Measurements from ENCODE around the gene TP53I3. TPM values are rescaled to one million over a fixed set of nuclear protein-coding genes. Genes with fewer than 3 reads are reported as not detected.

The TP53I3 gene
- total and polyA plus RNA-seq, 2 donors (not counting 3 experiments of a cell fraction or from before 2014, with no cell fraction given) = 94.2 to 116 TPM

DNA sequence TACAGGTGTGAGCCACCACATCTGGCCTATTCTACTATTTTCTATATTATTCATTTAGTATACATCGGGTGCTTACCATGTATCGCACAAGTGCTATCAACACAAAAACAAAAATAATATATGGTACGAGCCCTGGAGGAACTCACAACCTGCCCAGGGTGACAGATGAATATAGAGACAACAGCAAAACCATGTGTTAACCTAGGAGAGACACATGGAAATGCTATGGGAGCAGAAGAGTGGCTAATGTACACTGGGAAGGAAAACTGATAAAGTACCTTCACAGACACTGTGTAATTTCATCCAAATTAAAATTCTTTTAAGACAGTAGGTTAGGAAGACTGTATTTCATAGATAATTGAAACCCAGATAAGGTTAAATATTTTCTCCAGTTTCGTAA lies 12.4 kb downstream of the TP53I3 start:
- peaks cover 37% of the 10 kb centered on the region for H3K79me2 ChIP-seq (ENCODE audit: control insufficient read depth, insufficient read depth, low read length)
- no peak overlapping the region for H3K9ac ChIP-seq (replicated peaks; ENCODE audit: extremely low read depth, insufficient read depth, low read length)
- no peak for FAIRE-seq
- dilution Hi-C loops (cut with MboI; ENCODE audit: extremely low pct_ligation_motif_present, low sequenced_read_pairs) (no loop called here), intact Hi-C loops (cut with micrococcal nuclease) (no loop called here)
- no peaks in the 10 kb centered on the region for H3K27me3 ChIP-seq (ENCODE audit: control insufficient read depth in 2 of 2, insufficient read depth in 2 of 2, low read length in 2 of 2)
- TF ChIP-seq, protein P1, sequence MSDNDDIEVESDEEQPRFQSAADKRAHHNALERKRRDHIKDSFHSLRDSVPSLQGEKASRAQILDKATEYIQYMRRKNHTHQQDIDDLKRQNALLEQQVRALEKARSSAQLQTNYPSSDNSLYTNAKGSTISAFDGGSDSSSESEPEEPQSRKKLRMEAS (IDR thresholded peaks at IDR 0.05; ENCODE audit: insufficient read depth, insufficient read length) = no peak
- no peaks in the 10 kb centered on the region for H4K20me1 ChIP-seq (replicated peaks; ENCODE audit: control insufficient read depth, extremely low read depth, insufficient read depth, low read length)
- no TSS peak for BruUV-seq (replicated peaks)
- CTCF ChIA-PET = interaction anchor here (1.2 to 2.2 kb wide), 3 partner anchors 12 to 145 kb away, joined by 3 to 9 read pairs (median 6); partner anchors contain the start of genes ATAD2B, TP53I3 and WDCP
- H3K9me3 ChIP-seq (replicated peaks; ENCODE audit: control insufficient read depth, insufficient read depth, low read length) = no peaks in the 10 kb centered on the region
- H3K4me2 ChIP-seq (ENCODE audit: insufficient read depth, low read length) = no peak overlapping the region
- H3K27ac ChIP-seq (ENCODE audit: insufficient read depth, low read depth, low read length) = no peak overlapping the region
- no peak overlapping the region for H2AFZ ChIP-seq (ENCODE audit: low read depth, low read length)
- peaks cover 6 to 11% of the 10 kb centered on the region in 2 experiments for H3K36me3 ChIP-seq (ENCODE audit: control insufficient read depth in 2 of 2, extremely low read depth in 1 of 2, insufficient read depth in 2 of 2, low read length in 2 of 2)
- peaks cover 7% of the 10 kb centered on the region for H3K4me1 ChIP-seq (ENCODE audit: control insufficient read depth, extremely low read depth, insufficient read depth, low read length)
- no peaks in the 10 kb centered on the region for H3K9me1 ChIP-seq (replicated peaks; ENCODE audit: control insufficient read depth, extremely low read depth, insufficient read depth, low read length)
- no peak overlapping the region for H3K4me3 ChIP-seq (replicated peaks in 1 of 3; ENCODE audit: insufficient read depth in 1 of 3, low read depth in 1 of 3, low read length in 3 of 3)
- no peak for DNase-seq (ENCODE audit: low read depth, low spot score)
- POLR2A ChIA-PET = no interaction called here

DNA sequence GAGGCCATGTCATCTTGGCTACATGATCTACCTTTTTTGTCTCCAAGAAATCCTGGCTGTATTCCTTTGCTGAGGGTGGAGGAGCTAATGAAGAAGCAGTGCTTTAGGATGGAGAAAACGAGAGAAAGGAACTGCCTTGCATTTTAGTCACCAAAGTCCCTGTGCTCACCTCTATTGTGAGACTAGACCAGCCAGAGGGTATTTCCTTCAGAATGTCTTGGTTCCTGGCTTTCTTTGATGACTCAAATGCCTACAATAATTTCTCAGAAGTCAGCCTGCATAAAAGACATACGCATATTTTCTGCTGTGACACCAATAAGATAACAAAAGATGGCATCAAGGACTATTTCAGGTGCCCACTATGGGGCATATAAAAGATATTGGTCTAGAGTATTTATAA lies 19.3 kb downstream of the TP53I3 start:
- intact Hi-C loops (cut with micrococcal nuclease) = no loop called here
- Histone ChIP-seq H3K4me2 (ENCODE audit: insufficient read depth, low read length) (no peak overlapping the region), H3K4me1 (ENCODE audit: control insufficient read depth, extremely low read depth, insufficient read depth, low read length) (no peaks in the 10 kb centered on the region), H3K27ac (ENCODE audit: insufficient read depth, low read depth, low read length) (no peak overlapping the region), H3K79me2 (ENCODE audit: control insufficient read depth, insufficient read depth, low read length) (peaks cover 1% of the 10 kb centered on the region), H3K9ac (replicated peaks; ENCODE audit: extremely low read depth, insufficient read depth, low read length) (no peak overlapping the region), H3K4me3 (replicated peaks in 1 of 3; ENCODE audit: insufficient read depth in 1 of 3, low read depth in 1 of 3, low read length in 3 of 3) (no peak overlapping the region), H3K9me3 (replicated peaks; ENCODE audit: control insufficient read depth, insufficient read depth, low read length) (no peaks in the 10 kb centered on the region), H3K27me3 (ENCODE audit: control insufficient read depth in 2 of 2, insufficient read depth in 2 of 2, low read length in 2 of 2) (no peaks in the 10 kb centered on the region), H4K20me1 (replicated peaks; ENCODE audit: control insufficient read depth, extremely low read depth, insufficient read depth, low read length) (no peaks in the 10 kb centered on the region), H2AFZ (ENCODE audit: low read depth, low read length) (no peak overlapping the region), H3K36me3 (ENCODE audit: control insufficient read depth in 2 of 2, extremely low read depth in 1 of 2, insufficient read depth in 2 of 2, low read length in 2 of 2) (peaks cover 3 to 15% of the 10 kb centered on the region in 2 experiments), H3K9me1 (replicated peaks; ENCODE audit: control insufficient read depth, extremely low read depth, insufficient read depth, low read length) (no peaks in the 10 kb centered on the region)
- dilution Hi-C loops (cut with MboI; ENCODE audit: extremely low pct_ligation_motif_present, low sequenced_read_pairs) = no loop called here
- no peak for TF ChIP-seq POLR2A (IDR thresholded peaks at IDR 0.05; ENCODE audit: low read depth, low read length)
- TF ChIP-seq, protein P1 (IDR thresholded peaks at IDR 0.05; ENCODE audit: insufficient read depth, insufficient read length) = no peak
- TF ChIP-seq MYC (IDR thresholded peaks at IDR 0.05; ENCODE audit: low read depth, low read length) = no peak
- TF ChIP-seq GATA2 (IDR thresholded peaks at IDR 0.05; ENCODE audit: insufficient read depth, insufficient read length, low read depth, low read length) = no peak
- no peak for TF ChIP-seq EZH2 (IDR thresholded peaks at IDR 0.05; ENCODE audit: borderline replicate concordance, low read depth, low read length, severe bottlenecking)
- TF ChIP-seq CTCF (IDR thresholded peaks at IDR 0.05; ENCODE audit: extremely low read depth in 1 of 2, insufficient read depth in 1 of 2, low read depth in 1 of 2, low read length in 2 of 2) = no peak
- no peak for TF ChIP-seq POLR2AphosphoS5 (IDR thresholded peaks at IDR 0.05; ENCODE audit: insufficient read depth, low read depth, low read length)
- no peak for TF ChIP-seq JUN (IDR thresholded peaks at IDR 0.05; ENCODE audit: borderline replicate concordance, insufficient read depth, insufficient read length, low read depth)
- TF ChIP-seq FOS (IDR thresholded peaks at IDR 0.05; ENCODE audit: borderline replicate concordance, insufficient read depth, low read length) = no peak
- BruUV-seq (replicated peaks) = no TSS peak
- ChIA-PET CTCF (interaction anchor here (0.6 to 1.8 kb wide), 2 partner anchors 98 to 241 kb away, joined by 3 to 4 read pairs; no protein-coding TSS in a partner anchor), POLR2A (no interaction called here)
- DNase-seq (ENCODE audit: low read depth, low spot score) = no peak
- FAIRE-seq = no peak
